DOHH2 (cell line): ENCODE measurements around the gene APLP1.

Experiments
- H3F3A ChIP-seq: fragments of 200-600 bp; sonication (generic), shearing (Covaris generic); 2 replicates; pipeline ENCODE4 v1.6.0; 2016; ENCODE audit warnings: antibody characterized with exemption, mild to moderate bottlenecking; ENCODE audit not compliant: control insufficient read depth, insufficient read depth
- H3K27ac ChIP-seq: fragments of 200-600 bp; sonication (generic); 2 replicates; pipeline ENCODE4 v1.5.1; 2014; ENCODE audit warnings: low read depth, mild to moderate bottlenecking, low read length, moderate library complexity
- H3K27me3 ChIP-seq: fragments of 200-600 bp; sonication (generic); 2 replicates; pipeline ENCODE4 v1.6.1; 2014; ENCODE audit warnings: mild to moderate bottlenecking, low read length, mixed read lengths; ENCODE audit not compliant: control insufficient read depth
- H3K36me3 ChIP-seq: fragments of 200-600 bp; sonication (generic); 2 replicates; pipeline ENCODE4 v1.6.1; 2014; ENCODE audit warnings: mild to moderate bottlenecking, low read length, moderate library complexity, mixed read lengths; ENCODE audit not compliant: control insufficient read depth
- H3K4me1 ChIP-seq: fragments of 200-600 bp; sonication (generic); 2 replicates; pipeline ENCODE4 v1.6.1; 2014; ENCODE audit warnings: mild to moderate bottlenecking, low read length, mixed read lengths; ENCODE audit not compliant: control insufficient read depth
- H3K4me2 ChIP-seq: fragments of 200-600 bp; sonication (generic); 2 replicates; pipeline ENCODE4 v1.6.0; 2014; ENCODE audit warnings: mild to moderate bottlenecking, low read length, moderate library complexity
- H3K4me3 ChIP-seq: fragments of 200-600 bp; sonication (generic); 2 replicates; pipeline ENCODE4 v1.5.1; 2014; ENCODE audit warnings: mild to moderate bottlenecking, low read length, mixed read lengths
- H3K79me2 ChIP-seq: fragments of 200-600 bp; sonication (generic); 2 replicates; pipeline ENCODE4 v1.6.1; 2014; ENCODE audit warnings: mild to moderate bottlenecking, low read length, mixed read lengths; ENCODE audit not compliant: control insufficient read depth
- H3K9me2 ChIP-seq: fragments of 200-600 bp; sonication (generic); replicated peaks from 2 replicates; pipeline ENCODE4 v1.6.1; 2014; ENCODE audit warnings: mild to moderate bottlenecking, low read length, mixed read lengths; ENCODE audit not compliant: control insufficient read depth
- H3K9me3 ChIP-seq: fragments of 200-600 bp; sonication (generic); 2 replicates; pipeline ENCODE4 v1.6.1; 2014; ENCODE audit warnings: antibody characterized with exemption, low read length, mixed read lengths; ENCODE audit not compliant: control insufficient read depth, insufficient read depth
- H4K20me1 ChIP-seq: fragments of 200-600 bp; sonication (generic); 2 replicates; pipeline ENCODE4 v1.6.0; 2014; ENCODE audit warnings: low read depth, mild to moderate bottlenecking, antibody characterized with exemption, low read length, moderate library complexity; ENCODE audit not compliant: control insufficient read depth, insufficient read depth
- EZH2phosphoT487 ChIP-seq: fragments of 200-600 bp; sonication (generic); IDR thresholded peaks from 2 replicates; pipeline ENCODE4 v1.6.1; 2017; ENCODE audit warnings: borderline replicate concordance, mild to moderate bottlenecking, antibody characterized with exemption, low read length, moderate library complexity, mixed read lengths
- TF ChIP-seq, protein P1 (sequence below): fragments of 200-600 bp; sonication (generic); IDR thresholded peaks from one replicate; pipeline ENCODE4 v1.5.1; 2014; ENCODE audit warnings: antibody characterized with exemption, mild to moderate bottlenecking, low read depth, low read length; ENCODE audit not compliant: poor library complexity, severe bottlenecking

Gene APLP1

DNA sequence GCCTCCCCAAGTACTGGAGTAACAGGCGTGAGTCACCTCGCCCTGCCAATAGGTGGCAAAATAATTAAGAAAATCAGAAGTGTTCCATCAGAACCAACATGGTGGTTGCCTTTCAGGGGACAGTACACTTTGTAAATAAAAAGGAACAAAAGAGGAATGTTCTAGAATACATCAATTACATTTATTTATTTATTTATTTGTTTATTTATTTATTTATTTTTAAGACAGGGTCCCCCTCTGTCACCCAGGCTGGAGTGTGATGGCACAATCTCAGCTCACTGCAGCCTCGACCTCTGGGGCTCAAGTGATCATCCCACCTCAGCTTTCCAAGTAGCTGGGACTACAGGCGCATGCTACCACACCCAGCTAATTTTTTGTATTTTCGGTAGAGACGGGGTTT, 52.6 kb downstream of the APLP1 start:
- Histone ChIP-seq H3K9me3 (no peaks in the 10 kb centered on the region), H3K27me3 (no peaks in the 10 kb centered on the region), H4K20me1 (no peaks in the 10 kb centered on the region), H3F3A (peaks cover 12% of the 10 kb centered on the region), H3K36me3 (no peaks in the 10 kb centered on the region), H3K4me1 (peaks cover 19% of the 10 kb centered on the region), H3K4me3 (no peak overlapping the region), H3K9me2 (no peaks in the 10 kb centered on the region), H3K27ac (no peak overlapping the region), H3K79me2 (no peaks in the 10 kb centered on the region), H3K4me2 (peak overlapping the region; percentile 30; the same call in 1 of the 2 replicates)
- no peak for TF ChIP-seq EZH2phosphoT487
- TF ChIP-seq, protein P1, sequence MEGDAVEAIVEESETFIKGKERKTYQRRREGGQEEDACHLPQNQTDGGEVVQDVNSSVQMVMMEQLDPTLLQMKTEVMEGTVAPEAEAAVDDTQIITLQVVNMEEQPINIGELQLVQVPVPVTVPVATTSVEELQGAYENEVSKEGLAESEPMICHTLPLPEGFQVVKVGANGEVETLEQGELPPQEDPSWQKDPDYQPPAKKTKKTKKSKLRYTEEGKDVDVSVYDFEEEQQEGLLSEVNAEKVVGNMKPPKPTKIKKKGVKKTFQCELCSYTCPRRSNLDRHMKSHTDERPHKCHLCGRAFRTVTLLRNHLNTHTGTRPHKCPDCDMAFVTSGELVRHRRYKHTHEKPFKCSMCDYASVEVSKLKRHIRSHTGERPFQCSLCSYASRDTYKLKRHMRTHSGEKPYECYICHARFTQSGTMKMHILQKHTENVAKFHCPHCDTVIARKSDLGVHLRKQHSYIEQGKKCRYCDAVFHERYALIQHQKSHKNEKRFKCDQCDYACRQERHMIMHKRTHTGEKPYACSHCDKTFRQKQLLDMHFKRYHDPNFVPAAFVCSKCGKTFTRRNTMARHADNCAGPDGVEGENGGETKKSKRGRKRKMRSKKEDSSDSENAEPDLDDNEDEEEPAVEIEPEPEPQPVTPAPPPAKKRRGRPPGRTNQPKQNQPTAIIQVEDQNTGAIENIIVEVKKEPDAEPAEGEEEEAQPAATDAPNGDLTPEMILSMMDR: no peak

DNA sequence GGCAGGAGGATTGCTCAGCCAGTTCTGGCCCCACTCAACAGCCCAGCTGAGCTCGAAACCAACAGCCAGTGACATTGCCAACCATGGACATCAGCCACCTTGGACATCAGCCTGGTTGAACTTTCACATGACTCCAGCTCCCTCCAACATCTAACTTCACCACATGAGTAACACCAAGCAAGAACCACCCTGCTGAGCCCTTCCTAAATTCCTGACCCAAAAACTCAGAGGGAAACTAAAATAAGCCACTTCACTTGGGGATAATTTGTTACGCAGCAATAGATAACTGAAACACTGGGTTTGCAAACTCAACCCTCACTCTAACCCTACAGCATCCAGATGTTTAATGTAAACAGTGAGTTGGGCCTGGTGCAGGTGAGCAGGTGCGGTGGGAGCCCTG, 57.1 kb downstream of the APLP1 start:
- no peaks in the 10 kb centered on the region for H3K36me3 ChIP-seq
- no peaks in the 10 kb centered on the region for H3K9me2 ChIP-seq
- no peak overlapping the region for H3K4me3 ChIP-seq
- H3K9me3 ChIP-seq: no peaks in the 10 kb centered on the region
- H3K4me1 ChIP-seq: peaks cover 42% of the 10 kb centered on the region
- H3K27ac ChIP-seq: no peak overlapping the region
- no peaks in the 10 kb centered on the region for H4K20me1 ChIP-seq
- H3F3A ChIP-seq: peaks cover 17% of the 10 kb centered on the region
- TF ChIP-seq EZH2phosphoT487: no peak
- TF ChIP-seq, protein P1: no peak
- H3K4me2 ChIP-seq: no peak overlapping the region
- H3K27me3 ChIP-seq: no peaks in the 10 kb centered on the region
- H3K79me2 ChIP-seq: no peaks in the 10 kb centered on the region

DNA sequence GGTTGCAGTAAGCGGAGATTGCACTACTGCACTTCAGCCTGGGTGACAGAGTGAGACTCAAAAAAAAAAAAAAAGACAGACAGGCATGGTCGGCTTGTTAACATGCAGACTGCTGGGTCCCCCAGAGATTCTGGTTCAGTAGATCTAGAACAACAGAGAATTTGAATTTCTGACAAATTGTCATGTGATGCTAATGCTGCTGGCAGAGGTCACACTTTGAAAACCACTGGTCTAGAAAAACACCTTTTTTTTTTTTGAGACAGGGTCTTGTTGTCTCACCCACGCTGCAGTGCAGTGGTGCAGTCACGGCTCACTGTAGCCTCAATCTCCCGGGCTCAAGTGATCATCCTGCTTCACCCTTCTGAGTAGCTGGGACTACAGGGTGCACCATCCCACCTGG, 60.1 kb downstream of the APLP1 start:
- no peak overlapping the region for H3K4me3 ChIP-seq
- H4K20me1 ChIP-seq: no peaks in the 10 kb centered on the region
- no peaks in the 10 kb centered on the region for H3K27me3 ChIP-seq
- peaks cover 12% of the 10 kb centered on the region for H3F3A ChIP-seq
- no peaks in the 10 kb centered on the region for H3K79me2 ChIP-seq
- peaks cover 41% of the 10 kb centered on the region for H3K4me1 ChIP-seq
- TF ChIP-seq, protein P1: no peak
- no peak for TF ChIP-seq EZH2phosphoT487
- peak overlapping the region; percentile 44 for H3K4me2 ChIP-seq
- H3K36me3 ChIP-seq: no peaks in the 10 kb centered on the region
- H3K9me3 ChIP-seq: no peaks in the 10 kb centered on the region
- no peaks in the 10 kb centered on the region for H3K9me2 ChIP-seq
- no peak overlapping the region for H3K27ac ChIP-seq
